Activated T-helper 9 cell treated with anti-CD3 and anti-CD28 coated beads, Interleukin-2, amount 50 U/mL, for 16 hours (primary cell): ENCODE data around the gene TOR4A.

Experiments
- DNase-seq: peaks from one replicate; pipeline ENCODE4 v3.0.0-alpha.2; 2020; ENCODE audit warnings: low read depth

TOR4A gene

DNA sequence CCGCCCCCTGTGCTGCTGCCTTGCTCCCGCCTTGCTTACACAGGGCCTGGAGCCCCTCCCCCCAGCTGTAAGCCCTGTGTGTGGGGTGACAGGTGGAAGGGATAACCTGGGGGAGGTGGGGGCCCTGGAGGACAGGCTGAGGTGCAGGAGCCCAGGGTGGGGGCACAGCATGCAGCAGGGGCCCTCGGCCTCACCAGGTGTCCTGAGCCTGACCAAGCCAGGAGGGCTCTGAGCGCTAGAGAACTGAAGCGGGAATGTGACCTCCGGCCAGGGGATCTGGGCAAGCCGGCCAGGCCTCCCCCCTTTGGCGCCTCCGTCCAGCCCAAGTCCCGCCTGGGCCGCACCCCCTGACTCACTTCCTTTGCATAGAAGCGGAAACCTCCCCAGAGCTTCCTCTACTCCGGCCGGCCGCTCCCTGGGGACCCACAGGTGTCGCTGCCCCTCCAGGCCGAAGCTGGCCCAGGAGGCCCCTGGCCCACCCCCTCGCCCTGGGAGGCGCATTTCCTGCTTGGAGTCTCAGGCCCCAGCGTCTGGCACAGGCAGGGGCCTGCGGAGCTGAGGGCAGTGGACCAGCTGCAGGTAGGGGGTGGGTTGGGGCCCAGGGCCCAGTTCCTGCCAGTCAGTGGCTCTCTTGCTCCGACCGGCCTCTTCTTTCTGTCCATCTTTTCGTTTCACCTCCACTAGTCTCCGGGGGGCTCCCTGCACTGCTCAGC is at the start of gene TOR4A:
TOR4A (plus strand) TSS at position 398 of the 713 bp plus-strand sequence. CDS start 964 bp downstream, outside the sequence.
- no peak for DNase-seq

GRCh38 chr9:137227853-137228505 is 49.5 kb upstream of the TOR4A start:
- no peak for DNase-seq

GRCh38 chr9:137228506-137228967 is 49.0 kb upstream of the TOR4A start:
- DNase-seq = no peak

DNA sequence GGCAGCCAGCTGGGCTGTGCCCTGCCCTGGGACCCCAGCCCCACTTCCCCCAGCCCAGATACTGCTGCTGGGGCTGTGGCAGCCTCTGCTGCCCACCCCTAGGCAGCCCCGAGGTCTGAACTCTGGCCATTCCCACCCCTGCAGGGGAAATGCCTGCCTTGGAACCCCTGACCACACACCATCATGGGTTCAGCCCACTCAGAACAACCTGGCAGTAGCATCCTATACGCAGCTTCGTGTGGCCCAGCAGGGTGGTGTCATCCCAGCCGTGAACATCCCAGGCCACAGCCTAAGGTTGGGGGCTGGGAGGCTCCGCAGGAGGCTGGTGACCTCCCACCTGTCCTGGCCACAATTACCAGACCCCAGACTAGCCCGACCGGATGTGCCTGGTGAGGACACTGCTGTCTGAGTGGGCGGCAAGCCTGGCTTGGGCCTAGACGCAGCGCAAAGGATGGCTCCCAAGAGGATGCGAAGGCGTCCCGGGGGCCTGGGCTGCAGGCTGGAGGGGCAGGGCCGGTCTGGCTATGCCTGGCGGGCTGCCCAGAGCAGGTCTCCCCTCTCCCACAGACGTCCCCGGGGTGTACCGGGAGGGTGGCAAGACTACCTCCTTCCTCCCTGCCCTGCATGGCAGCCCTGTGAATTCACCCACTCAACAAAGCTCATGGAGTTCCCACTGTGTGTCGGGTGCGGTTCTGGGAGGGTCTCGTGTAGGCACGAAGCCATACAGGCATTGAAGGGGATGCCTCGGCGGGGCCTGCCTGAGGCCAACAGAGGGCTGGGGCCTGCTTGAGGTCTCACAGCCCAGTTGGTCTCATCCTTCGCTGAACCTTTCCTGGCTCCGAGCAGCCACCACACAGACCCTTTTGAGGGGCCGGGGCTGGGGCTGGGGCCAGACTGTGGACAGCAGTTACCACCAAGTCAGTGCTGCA is 48.3 kb upstream of the TOR4A start:
- DNase-seq = no peak

DNA sequence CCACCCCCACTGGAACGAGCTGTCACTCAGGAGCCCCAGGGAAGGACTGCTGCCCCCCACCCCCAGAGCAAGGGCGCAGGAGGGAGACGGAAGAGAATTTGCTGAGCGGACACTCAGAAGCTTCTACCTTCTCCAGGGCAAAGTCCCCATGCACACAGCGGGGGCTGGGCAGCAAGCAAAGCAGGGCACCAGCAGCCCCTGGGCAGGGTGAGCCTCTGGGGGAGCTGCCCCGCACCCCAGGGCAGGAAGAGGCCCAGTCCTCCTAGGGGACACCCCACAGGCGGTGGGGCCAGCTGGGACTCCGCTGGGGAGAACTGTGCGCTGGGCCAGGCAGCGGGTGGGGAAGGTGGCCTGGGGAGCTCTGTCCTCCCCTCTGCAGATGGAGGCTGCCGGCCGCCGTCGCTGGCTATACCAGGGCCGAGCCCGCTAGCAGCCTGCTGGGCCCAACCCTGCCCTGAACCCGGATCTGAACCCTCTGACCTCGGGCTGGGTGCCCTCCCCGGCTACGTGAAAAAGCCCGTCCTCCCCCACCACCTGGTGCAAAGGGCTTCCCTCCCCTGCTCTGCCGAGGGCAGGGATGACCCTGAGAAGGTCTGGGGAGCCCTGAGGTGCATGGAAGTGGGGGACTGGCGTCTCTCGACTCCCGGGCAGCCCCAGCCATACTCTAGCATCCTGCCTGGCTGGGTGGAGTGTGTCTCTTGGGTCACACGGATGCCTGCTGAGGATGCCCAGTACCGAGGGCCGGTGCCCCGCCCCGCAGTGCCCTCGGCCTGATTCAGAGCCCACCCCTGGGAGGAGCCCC is 47.4 kb upstream of the TOR4A start:
- no peak for DNase-seq

DNA sequence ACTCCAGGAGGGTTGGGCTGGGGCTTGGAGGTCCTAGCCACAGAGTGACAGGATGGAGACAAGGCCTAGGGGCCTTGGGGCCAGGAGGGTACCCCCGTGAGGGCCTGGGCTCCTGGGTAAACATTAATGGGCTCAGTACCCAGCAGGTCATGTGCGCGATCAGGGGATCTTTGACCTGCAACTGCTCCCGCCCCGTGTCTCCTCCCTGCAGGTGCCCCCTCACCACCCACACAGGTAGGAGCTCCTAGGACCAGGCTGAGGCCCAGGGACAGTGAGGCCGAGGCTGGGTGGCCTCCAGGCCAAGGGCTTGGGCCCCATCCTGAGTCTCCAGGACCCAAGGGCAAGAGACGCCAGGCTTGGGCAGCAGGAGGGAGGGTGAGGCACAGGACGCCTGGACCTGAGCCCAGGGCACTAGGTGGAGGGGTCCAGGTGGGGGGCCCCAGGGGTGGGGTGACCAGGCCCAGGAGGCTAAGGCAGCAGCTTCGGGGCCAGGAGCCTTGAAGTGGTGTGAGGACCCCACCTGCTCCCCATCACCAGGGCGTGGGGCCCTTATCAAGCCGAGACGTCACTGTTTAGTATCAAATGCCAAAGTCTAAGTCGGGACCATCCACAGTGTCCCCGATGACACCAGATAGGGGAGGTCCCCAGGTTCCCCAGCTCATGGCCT is 46.7 kb upstream of the TOR4A start, which contains the start of gene SLC34A3:
SLC34A3 (plus strand) TSS at position 197 of the 667 bp plus-strand sequence. CDS start 802 bp downstream, outside the sequence.
- no peak for DNase-seq

GRCh38 chr9:137231372-137232039 is 46.0 kb upstream of the TOR4A start:
- DNase-seq = no peak

GRCh38 chr9:137232101-137232500 is 45.4 kb upstream of the TOR4A start:
- DNase-seq = no peak

DNA sequence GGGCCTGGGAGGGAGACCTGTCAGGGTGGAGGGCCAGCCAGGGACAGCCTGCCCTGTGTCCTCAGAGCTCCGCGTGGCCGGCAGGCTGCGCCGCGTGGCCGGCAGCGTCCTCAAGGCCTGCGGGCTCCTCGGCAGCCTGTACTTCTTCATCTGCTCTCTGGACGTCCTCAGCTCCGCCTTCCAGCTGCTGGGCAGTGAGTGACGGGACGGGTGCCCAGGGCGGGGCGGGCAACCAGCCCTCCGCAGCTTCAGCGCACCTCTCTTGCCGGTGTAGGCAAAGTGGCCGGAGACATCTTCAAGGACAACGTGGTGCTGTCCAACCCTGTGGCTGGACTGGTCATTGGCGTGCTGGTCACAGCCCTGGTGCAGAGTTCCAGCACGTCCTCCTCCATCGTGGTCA is 45.0 kb upstream of the TOR4A start:
- DNase-seq = no peak

DNA sequence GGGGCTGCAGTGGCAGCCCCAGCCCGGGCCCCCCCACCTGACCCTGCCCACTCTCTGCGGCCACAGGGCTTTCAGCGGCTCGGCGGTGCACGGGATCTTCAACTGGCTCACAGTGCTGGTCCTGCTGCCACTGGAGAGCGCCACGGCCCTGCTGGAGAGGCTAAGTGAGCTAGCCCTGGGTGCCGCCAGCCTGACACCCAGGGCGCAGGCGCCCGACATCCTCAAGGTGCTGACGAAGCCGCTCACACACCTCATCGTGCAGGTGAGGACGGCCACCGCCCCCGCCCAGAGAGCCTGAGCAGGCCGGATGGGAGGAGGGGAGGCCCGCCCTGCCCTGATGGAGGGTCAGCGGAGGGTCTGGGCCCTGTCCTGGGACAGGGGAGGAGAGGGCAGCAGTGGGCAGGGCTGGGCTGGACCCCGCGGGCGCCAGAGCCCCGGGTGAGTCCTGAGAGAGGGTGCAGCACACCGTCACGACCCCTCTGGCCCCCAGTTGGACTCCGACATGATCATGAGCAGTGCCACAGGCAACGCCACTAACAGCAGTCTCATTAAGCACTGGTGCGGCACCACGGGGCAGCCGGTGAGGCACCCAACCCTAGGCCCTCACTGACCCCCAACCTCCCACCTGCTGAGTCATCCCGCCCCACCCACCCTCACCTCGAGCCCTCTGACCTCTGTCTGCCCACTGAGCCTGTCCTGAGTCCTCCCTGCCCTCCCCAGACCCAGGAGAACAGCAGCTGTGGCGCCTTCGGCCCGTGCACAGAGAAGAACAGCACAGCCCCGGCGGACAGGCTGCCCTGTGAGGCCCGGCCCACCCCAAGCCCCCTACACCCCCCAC is 44.2 kb upstream of the TOR4A start:
- no peak for DNase-seq

GRCh38 chr9:137234055-137234697 is 43.4 kb upstream of the TOR4A start:
- no peak for DNase-seq

DNA sequence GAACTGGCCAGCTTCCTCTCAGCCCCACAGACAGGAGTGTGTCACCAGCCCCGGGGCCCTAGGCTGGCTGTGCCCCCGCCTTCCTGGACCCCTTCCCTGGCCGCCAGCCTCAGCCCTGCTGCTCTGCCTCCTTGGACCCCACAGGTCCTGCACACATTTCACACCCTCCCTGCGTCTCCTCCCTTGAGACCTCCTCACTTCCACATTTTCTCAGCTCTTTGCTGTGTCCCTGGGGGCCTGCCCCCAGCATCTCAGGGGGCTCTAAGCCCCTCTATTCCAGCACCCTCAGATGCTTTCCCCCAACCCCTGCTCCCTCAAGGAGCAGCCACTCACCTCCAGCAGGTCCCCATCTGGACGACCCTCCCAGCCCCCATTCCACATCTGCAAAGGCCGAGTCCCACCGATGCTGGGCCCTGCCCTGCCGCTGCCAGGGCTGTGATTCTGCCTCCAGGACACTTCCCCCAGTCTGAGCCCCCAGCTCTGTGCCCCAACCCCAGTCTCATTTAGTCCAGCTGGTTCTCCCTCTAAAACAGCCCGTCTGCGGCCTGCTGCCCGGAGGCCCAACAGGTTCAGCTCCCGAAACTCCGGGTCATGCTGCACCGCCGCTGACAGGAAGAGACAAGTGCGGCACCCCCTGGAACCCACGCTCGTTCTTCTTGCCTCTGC is 42.6 kb upstream of the TOR4A start:
- no peak for DNase-seq

DNA sequence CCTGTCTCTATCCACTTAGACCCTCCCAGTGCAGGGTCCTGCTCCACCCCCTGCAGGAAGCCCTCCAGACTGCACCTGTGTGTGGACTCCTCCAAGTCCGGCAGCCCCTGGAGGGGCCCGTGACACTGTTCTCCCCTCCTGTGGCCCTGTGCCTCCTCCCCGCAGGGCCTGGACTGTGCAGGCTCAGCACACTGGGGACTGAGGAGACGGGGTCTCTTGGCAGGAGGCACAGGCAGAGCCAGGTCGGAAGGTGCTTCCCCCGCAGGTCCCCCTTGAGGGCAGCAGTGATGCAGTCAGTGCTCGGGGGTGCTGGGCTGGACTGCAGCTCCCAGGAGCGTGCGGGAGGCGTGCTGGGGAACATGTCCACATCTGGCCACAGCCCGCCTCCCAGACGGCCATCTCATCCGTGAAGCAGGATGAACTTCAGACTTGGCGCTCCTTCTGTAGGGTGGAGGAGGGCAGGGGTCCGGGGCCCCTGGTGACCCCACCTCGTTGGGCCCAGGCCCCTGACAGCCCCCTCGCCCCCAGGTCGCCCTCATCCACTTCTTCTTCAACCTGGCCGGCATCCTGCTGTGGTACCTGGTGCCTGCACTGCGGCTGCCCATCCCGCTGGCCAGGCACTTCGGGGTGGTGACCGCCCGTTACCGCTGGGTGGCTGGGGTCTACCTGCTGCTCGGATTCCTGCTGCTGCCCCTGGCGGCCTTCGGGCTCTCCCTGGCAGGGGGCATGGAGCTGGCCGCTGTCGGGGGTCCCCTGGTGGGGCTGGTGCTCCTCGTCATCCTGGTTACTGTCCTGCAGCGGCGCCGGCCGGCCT is 41.9 kb upstream of the TOR4A start:
- DNase-seq = no peak

DNA sequence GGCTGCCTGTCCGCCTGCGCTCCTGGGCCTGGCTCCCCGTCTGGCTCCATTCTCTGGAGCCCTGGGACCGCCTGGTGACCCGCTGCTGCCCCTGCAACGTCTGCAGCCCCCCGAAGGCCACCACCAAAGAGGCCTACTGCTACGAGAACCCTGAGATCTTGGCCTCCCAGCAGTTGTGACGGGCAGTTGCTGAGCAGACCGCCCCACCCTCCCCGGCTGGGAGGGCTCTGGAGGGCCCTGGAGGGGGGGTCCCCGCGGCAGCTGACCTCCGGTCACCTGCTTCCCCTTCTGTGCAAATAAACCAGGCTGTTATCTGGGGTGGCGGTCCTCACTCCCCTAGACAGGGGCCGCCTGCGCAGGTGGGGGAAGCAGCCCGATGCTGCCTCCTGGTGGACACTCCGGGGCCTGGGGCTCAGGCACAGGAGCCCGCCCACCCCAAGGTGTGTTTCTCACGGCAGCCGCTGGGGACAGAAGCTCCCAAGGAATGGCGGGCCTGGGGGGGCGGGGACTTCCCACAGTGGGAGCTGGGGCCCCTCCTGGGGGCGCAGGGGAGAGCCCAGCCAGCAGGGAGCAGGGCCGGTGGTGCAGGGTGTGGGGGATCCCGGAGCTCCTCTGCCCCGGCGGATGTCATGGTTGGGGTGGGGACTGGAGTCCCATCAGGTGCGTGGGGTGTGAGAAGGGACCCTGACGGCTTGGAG is 41.1 kb upstream of the TOR4A start:
- DNase-seq = peak; percentile 85

DNA sequence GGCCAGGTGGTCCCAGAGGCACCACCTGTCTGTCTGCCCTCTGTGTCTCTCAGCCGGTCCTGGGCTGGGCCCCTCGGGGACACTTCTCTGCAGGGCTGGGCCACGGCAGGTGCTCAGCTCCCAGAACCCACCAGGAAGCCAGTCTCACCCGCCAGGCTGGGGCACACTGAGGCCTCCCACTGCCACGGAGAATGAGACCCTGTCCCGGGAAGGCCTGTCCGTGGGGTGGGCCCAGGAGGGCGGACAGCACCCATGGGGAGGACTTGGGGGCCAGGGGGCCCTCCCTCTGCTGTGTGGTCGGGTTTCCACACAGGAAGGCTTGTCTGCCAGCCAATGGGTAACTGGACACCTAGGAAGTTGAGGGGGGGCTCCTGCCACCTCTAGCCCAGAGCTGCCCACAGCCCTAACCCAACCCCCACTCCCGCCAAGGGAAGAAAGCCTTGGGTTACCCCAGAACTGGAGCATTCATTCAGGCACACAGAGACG is 40.5 kb upstream of the TOR4A start:
- no peak for DNase-seq
